ENCODE measurements around the gene DVL3. TPM values are rescaled to one million over a fixed set of nuclear protein-coding genes. Genes with fewer than 3 reads are reported as not detected.

Gene DVL3
- total and polyA plus RNA-seq, 2 donors (not counting 1 experiment from before 2014, with no cell fraction given): 42.7 to 92.0 TPM

- no peak for TF ChIP-seq EZH2 (IDR thresholded peaks at IDR 0.05; ENCODE audit: borderline replicate concordance, insufficient read depth, low read depth, low read length, poor library complexity, severe bottlenecking)
- TF ChIP-seq CTCF (IDR thresholded peaks at IDR 0.05): no peak
- peaks cover 15% of the 10 kb centered on the region for H4K20me1 ChIP-seq (ENCODE audit: control insufficient read depth, insufficient read depth, low read length, poor library complexity, severe bottlenecking)
- H3K27ac ChIP-seq (ENCODE audit: low read length in 2 of 2): no peak overlapping the region
- WGBS (ENCODE audit: insufficient coverage): no CpG with 5 or more reads among the region's 3 CpGs
- ATAC-seq (ENCODE audit: low read depth) (no peak), DNase-seq (no peak)
- H3K27me3 ChIP-seq (replicated peaks in 1 of 4; ENCODE audit: control extremely low read depth in 1 of 4, control insufficient read depth in 3 of 4, insufficient read depth in 4 of 4, low read length in 3 of 4): no peaks in the 10 kb centered on the region
- H3K9me3 ChIP-seq (ENCODE audit: control extremely low read depth in 1 of 3, control insufficient read depth in 2 of 3, insufficient read depth in 1 of 3, low read length in 2 of 3): no peaks in the 10 kb centered on the region
- H3K4me2 ChIP-seq (replicated peaks; ENCODE audit: low read depth, low read length, poor library complexity, severe bottlenecking): peak overlapping the region; percentile 88
- Mint-ChIP-seq H3K27me3 (no peaks in the 10 kb centered on the region), H3K4me1 (peaks cover 37% of the 10 kb centered on the region), H3K9me3 (ENCODE audit: insufficient read depth) (no peaks in the 10 kb centered on the region), H3K4me3 (peak overlapping the region; percentile 93), H3K27ac (no peak overlapping the region)
- ChIA-PET CTCF (interaction anchor here (1.2 to 1.7 kb wide), 2 partner anchors 25 to 74 kb away, joined by 3 to 4 read pairs; partner anchors contain the start of gene EEF1AKMT4), POLR2A (no interaction called here)
- H3K79me2 ChIP-seq (ENCODE audit: control insufficient read depth, insufficient read depth, low read length): peaks cover 42% of the 10 kb centered on the region
- H3K4me3 ChIP-seq (ENCODE audit: control extremely low read depth in 1 of 5, extremely low read depth in 1 of 5, insufficient read depth in 1 of 5, low read depth in 2 of 5, low read length in 4 of 5): peak overlapping the region in 3 of 5 experiments; percentile 93 to 99 (median 98)
- no peak overlapping the region for H2AFZ ChIP-seq (ENCODE audit: insufficient read depth, low read depth, low read length, poor library complexity, severe bottlenecking)
- intact Hi-C loops (cut with micrococcal nuclease): no loop called here
- peak overlapping the region; percentile 92 for H3K9ac ChIP-seq (ENCODE audit: low read length)
- peaks cover 4 to 37% of the 10 kb centered on the region in 2 experiments for H3K36me3 ChIP-seq (replicated peaks in 1 of 2; ENCODE audit: control extremely low read depth in 1 of 2, control insufficient read depth in 1 of 2, extremely low read depth in 1 of 2, insufficient read depth in 2 of 2, low read length in 1 of 2)
- H3K4me1 ChIP-seq (ENCODE audit: control insufficient read depth in 2 of 2, insufficient read depth in 2 of 2, low read length in 2 of 2): peaks cover 23 to 34% of the 10 kb centered on the region in 2 donors
Observed at GRCh38 chr3:184175981-184176376, 20.8 kb downstream of the DVL3 start.
